Measurements from ENCODE around the gene ADGRG1.

ADGRG1 gene

GRCh38 chr16:57639172-57639887 is 10.9 kb downstream of the ADGRG1 start:
- Histone ChIP-seq H3K9ac (ENCODE audit: low read length) (no peak overlapping the region), H3K4me1 (ENCODE audit: control insufficient read depth, insufficient read depth, low read length) (peaks cover 10% of the 10 kb centered on the region; the same call in 1 of the 2 replicates)

GRCh38 chr16:57640185-57640584 is 11.8 kb downstream of the ADGRG1 start:
- Histone ChIP-seq H3K4me3 (ENCODE audit: low read depth, low read length) (no peak overlapping the region), H3K9ac (ENCODE audit: low read length) (no peak overlapping the region), H3K27me3 (ENCODE audit: control insufficient read depth, insufficient read depth, low read length) (no peaks in the 10 kb centered on the region; the same call in 1 of the 2 replicates), H3K36me3 (ENCODE audit: control insufficient read depth, insufficient read depth, low read length) (no peaks in the 10 kb centered on the region), H3K27ac (ENCODE audit: low read depth, low read length) (no peak overlapping the region), H3K9me3 (ENCODE audit: control insufficient read depth, insufficient read depth, low read depth, low read length) (no peaks in the 10 kb centered on the region; the same call in 1 of the 2 replicates), H3K4me1 (ENCODE audit: control insufficient read depth, insufficient read depth, low read length) (peaks cover 10% of the 10 kb centered on the region; the same call in 1 of the 2 replicates)

More at GRCh38 chr16:57639172-57639887, 10.9 kb downstream of the ADGRG1 start:
- H3K9me3 ChIP-seq (ENCODE audit: control insufficient read depth, insufficient read depth, low read depth, low read length): no peaks in the 10 kb centered on the region; the same call in 1 of the 2 replicates
- no peaks in the 10 kb centered on the region; the same call in 1 of the 2 replicates for H3K27me3 ChIP-seq (ENCODE audit: control insufficient read depth, insufficient read depth, low read length)
- no peak overlapping the region for H3K27ac ChIP-seq (ENCODE audit: low read depth, low read length)
- no peaks in the 10 kb centered on the region for H3K36me3 ChIP-seq (ENCODE audit: control insufficient read depth, insufficient read depth, low read length)
- no peak overlapping the region for H3K4me3 ChIP-seq (ENCODE audit: low read depth, low read length)

GRCh38 chr16:57640612-57641011 is 12.2 kb downstream of the ADGRG1 start:
- no peak overlapping the region for H3K9ac ChIP-seq (ENCODE audit: low read length)

GRCh38 chr16:57642160-57643135 is 14.0 kb downstream of the ADGRG1 start:
- Histone ChIP-seq H3K9ac (ENCODE audit: low read length) (no peak overlapping the region), H3K4me3 (ENCODE audit: low read depth, low read length) (no peak overlapping the region), H3K36me3 (ENCODE audit: control insufficient read depth, insufficient read depth, low read length) (no peaks in the 10 kb centered on the region), H3K9me3 (ENCODE audit: control insufficient read depth, insufficient read depth, low read depth, low read length) (no peaks in the 10 kb centered on the region; the same call in 1 of the 2 replicates), H3K27me3 (ENCODE audit: control insufficient read depth, insufficient read depth, low read length) (no peaks in the 10 kb centered on the region; the same call in 1 of the 2 replicates), H3K4me1 (ENCODE audit: control insufficient read depth, insufficient read depth, low read length) (peaks cover 3% of the 10 kb centered on the region; the same call in 1 of the 2 replicates), H3K27ac (ENCODE audit: low read depth, low read length) (no peak overlapping the region)

More at GRCh38 chr16:57640612-57641011, 12.2 kb downstream of the ADGRG1 start:
- no peaks in the 10 kb centered on the region; the same call in 1 of the 2 replicates for H3K27me3 ChIP-seq (ENCODE audit: control insufficient read depth, insufficient read depth, low read length)
- no peaks in the 10 kb centered on the region for H3K36me3 ChIP-seq (ENCODE audit: control insufficient read depth, insufficient read depth, low read length)
- no peak overlapping the region for H3K4me3 ChIP-seq (ENCODE audit: low read depth, low read length)
- no peaks in the 10 kb centered on the region; the same call in 1 of the 2 replicates for H3K9me3 ChIP-seq (ENCODE audit: control insufficient read depth, insufficient read depth, low read depth, low read length)
- no peak overlapping the region for H3K27ac ChIP-seq (ENCODE audit: low read depth, low read length)
- H3K4me1 ChIP-seq (ENCODE audit: control insufficient read depth, insufficient read depth, low read length): peaks cover 10% of the 10 kb centered on the region; the same call in 1 of the 2 replicates

- Histone ChIP-seq H3K9ac (ENCODE audit: low read length) (no peak overlapping the region), H3K27me3 (ENCODE audit: control insufficient read depth, insufficient read depth, low read length) (no peaks in the 10 kb centered on the region; the same call in 1 of the 2 replicates), H3K27ac (ENCODE audit: low read depth, low read length) (no peak overlapping the region), H3K4me3 (ENCODE audit: low read depth, low read length) (no peak overlapping the region), H3K4me1 (ENCODE audit: control insufficient read depth, insufficient read depth, low read length) (no peaks in the 10 kb centered on the region), H3K36me3 (ENCODE audit: control insufficient read depth, insufficient read depth, low read length) (no peaks in the 10 kb centered on the region), H3K9me3 (ENCODE audit: control insufficient read depth, insufficient read depth, low read depth, low read length) (no peaks in the 10 kb centered on the region; the same call in 1 of the 2 replicates)
Observed at GRCh38 chr16:57643147-57643874, 14.9 kb downstream of the ADGRG1 start.

GRCh38 chr16:57643910-57644309 is 15.5 kb downstream of the ADGRG1 start:
- H3K9me3 ChIP-seq (ENCODE audit: control insufficient read depth, insufficient read depth, low read depth, low read length): no peaks in the 10 kb centered on the region; the same call in 1 of the 2 replicates
- no peaks in the 10 kb centered on the region for H3K36me3 ChIP-seq (ENCODE audit: control insufficient read depth, insufficient read depth, low read length)
- H3K27me3 ChIP-seq (ENCODE audit: control insufficient read depth, insufficient read depth, low read length): no peaks in the 10 kb centered on the region; the same call in 1 of the 2 replicates
- H3K4me3 ChIP-seq (ENCODE audit: low read depth, low read length): no peak overlapping the region
- H3K9ac ChIP-seq (ENCODE audit: low read length): no peak overlapping the region
- no peak overlapping the region for H3K27ac ChIP-seq (ENCODE audit: low read depth, low read length)
- no peaks in the 10 kb centered on the region for H3K4me1 ChIP-seq (ENCODE audit: control insufficient read depth, insufficient read depth, low read length)

GRCh38 chr16:57644383-57645014 is 16.1 kb downstream of the ADGRG1 start:
- Histone ChIP-seq H3K27me3 (ENCODE audit: control insufficient read depth, insufficient read depth, low read length) (no peaks in the 10 kb centered on the region; the same call in 1 of the 2 replicates), H3K36me3 (ENCODE audit: control insufficient read depth, insufficient read depth, low read length) (no peaks in the 10 kb centered on the region), H3K9ac (ENCODE audit: low read length) (no peak overlapping the region), H3K4me3 (ENCODE audit: low read depth, low read length) (no peak overlapping the region), H3K9me3 (ENCODE audit: control insufficient read depth, insufficient read depth, low read depth, low read length) (no peaks in the 10 kb centered on the region; the same call in 1 of the 2 replicates), H3K27ac (ENCODE audit: low read depth, low read length) (no peak overlapping the region), H3K4me1 (ENCODE audit: control insufficient read depth, insufficient read depth, low read length) (no peaks in the 10 kb centered on the region)

- no peak overlapping the region for H3K27ac ChIP-seq (ENCODE audit: low read depth, low read length)
- no peak overlapping the region for H3K4me3 ChIP-seq (ENCODE audit: low read depth, low read length)
- H3K9me3 ChIP-seq (ENCODE audit: control insufficient read depth, insufficient read depth, low read depth, low read length): no peaks in the 10 kb centered on the region; the same call in 1 of the 2 replicates
- no peak overlapping the region for H3K9ac ChIP-seq (ENCODE audit: low read length)
- H3K27me3 ChIP-seq (ENCODE audit: control insufficient read depth, insufficient read depth, low read length): no peaks in the 10 kb centered on the region
- no peaks in the 10 kb centered on the region for H3K36me3 ChIP-seq (ENCODE audit: control insufficient read depth, insufficient read depth, low read length)
- no peaks in the 10 kb centered on the region for H3K4me1 ChIP-seq (ENCODE audit: control insufficient read depth, insufficient read depth, low read length)
Observed at GRCh38 chr16:57645169-57645568, 16.7 kb downstream of the ADGRG1 start.

GRCh38 chr16:57645691-57646387 is 17.4 kb downstream of the ADGRG1 start:
- Histone ChIP-seq H3K4me1 (ENCODE audit: control insufficient read depth, insufficient read depth, low read length) (no peaks in the 10 kb centered on the region), H3K27ac (ENCODE audit: low read depth, low read length) (no peak overlapping the region), H3K36me3 (ENCODE audit: control insufficient read depth, insufficient read depth, low read length) (no peaks in the 10 kb centered on the region), H3K9me3 (ENCODE audit: control insufficient read depth, insufficient read depth, low read depth, low read length) (no peaks in the 10 kb centered on the region; the same call in 1 of the 2 replicates), H3K4me3 (ENCODE audit: low read depth, low read length) (no peak overlapping the region), H3K9ac (ENCODE audit: low read length) (no peak overlapping the region), H3K27me3 (ENCODE audit: control insufficient read depth, insufficient read depth, low read length) (no peaks in the 10 kb centered on the region)

Data from HUES6 (cell line).